ENCODE results near the gene IGF2BP3. TPM values are rescaled to one million over a fixed set of nuclear protein-coding genes. Genes with fewer than 3 reads are reported as not detected.
"Not testable (repeated sequence)": the region's sequence is repeated elsewhere in the genome, so short reads cannot be mapped to it uniquely, and the experiment has no call there.

IGF2BP3 gene
- total RNA-seq, result 1 to 10 TPM in 2 of 4 donors, under 1 TPM in 2; 0.32 to 2.3 (median 1.4) TPM

GRCh38 chr7:23470330-23471105 lies at the start of gene IGF2BP3:
Gene IGF2BP3 (minus strand): TSS chr7:23470491. CDS start chr7:23470110, 381 bp downstream.
- no peak for DNase-seq (ENCODE audit: low spot score)
- no peak for TF ChIP-seq CTCF (IDR thresholded peaks at IDR 0.05)
- ATAC-seq (ENCODE audit: low FRiP score), result no peak

GRCh38 chr7:23514755-23515154 lies 44.5 kb upstream of the IGF2BP3 start:
- ATAC-seq (ENCODE audit: low FRiP score), result no peak

GRCh38 chr7:23513746-23514145 lies 43.5 kb upstream of the IGF2BP3 start:
- not testable (repeated sequence) for DNase-seq (ENCODE audit: low spot score); ATAC-seq (ENCODE audit: low FRiP score)

More at GRCh38 chr7:23514755-23515154, 44.5 kb upstream of the IGF2BP3 start:
- no peak for DNase-seq (ENCODE audit: low spot score)
- TF ChIP-seq CTCF (IDR thresholded peaks at IDR 0.05), result no peak

GRCh38 chr7:23494009-23494408 lies 23.7 kb upstream of the IGF2BP3 start:
- TF ChIP-seq CTCF (IDR thresholded peaks at IDR 0.05), result no peak
- no peak for DNase-seq (ENCODE audit: low spot score)
- no peak for ATAC-seq (ENCODE audit: low FRiP score)

GRCh38 chr7:23491502-23491901 lies 21.2 kb upstream of the IGF2BP3 start:
- DNase-seq (ENCODE audit: low spot score) (no peak), ATAC-seq (ENCODE audit: low FRiP score) (no peak)
- no peak for TF ChIP-seq CTCF (IDR thresholded peaks at IDR 0.05)

- DNase-seq (ENCODE audit: low spot score) (no peak), ATAC-seq (ENCODE audit: low FRiP score) (peak; percentile 60)
- no peak for TF ChIP-seq CTCF (IDR thresholded peaks at IDR 0.05)
Measured at GRCh38 chr7:23490357-23491135, 20.3 kb upstream of the IGF2BP3 start.

GRCh38 chr7:23488714-23489113 lies 18.4 kb upstream of the IGF2BP3 start:
- not testable (repeated sequence) for DNase-seq (ENCODE audit: low spot score); ATAC-seq (ENCODE audit: low FRiP score)

GRCh38 chr7:23487670-23488069 lies 17.4 kb upstream of the IGF2BP3 start:
- ATAC-seq (ENCODE audit: low FRiP score), result no peak
- no peak for TF ChIP-seq CTCF (IDR thresholded peaks at IDR 0.05)
- DNase-seq (ENCODE audit: low spot score), result no peak
